ENCODE data around the gene ARHGAP30.

- TF ChIP-seq EZH2 (IDR thresholded peaks at IDR 0.05; ENCODE audit: borderline replicate concordance, low read length) (no peak), CTCF (IDR thresholded peaks at IDR 0.05; ENCODE audit: low read length) (no peak)
Measured at GRCh38 chr1:161072751-161073449, 3.2 kb upstream of the ARHGAP30 start.

All from OCI-LY1 (cell line).